PC-9 (cell line): Measurements from ENCODE around the gene PITX3.

Experiments
- EZH2 ChIP-seq: fragments of 200-600 bp; sonication (generic); IDR thresholded peaks from 2 replicates; pipeline ENCODE4 v1.8.0; 2017; ENCODE audit warnings: antibody characterized with exemption, low read depth
- TF ChIP-seq, protein P1 (sequence below): fragments of 200-600 bp; sonication (generic); conservative IDR thresholded peaks from 2 replicates; pipeline ENCODE4 v1.6.1; 2017; ENCODE audit warnings: mixed run types, antibody characterized with exemption, mild to moderate bottlenecking, moderate library complexity

GRCh38 chr10:102285133-102285532, 43.8 kb upstream of the PITX3 start:
- TF ChIP-seq, protein P1, sequence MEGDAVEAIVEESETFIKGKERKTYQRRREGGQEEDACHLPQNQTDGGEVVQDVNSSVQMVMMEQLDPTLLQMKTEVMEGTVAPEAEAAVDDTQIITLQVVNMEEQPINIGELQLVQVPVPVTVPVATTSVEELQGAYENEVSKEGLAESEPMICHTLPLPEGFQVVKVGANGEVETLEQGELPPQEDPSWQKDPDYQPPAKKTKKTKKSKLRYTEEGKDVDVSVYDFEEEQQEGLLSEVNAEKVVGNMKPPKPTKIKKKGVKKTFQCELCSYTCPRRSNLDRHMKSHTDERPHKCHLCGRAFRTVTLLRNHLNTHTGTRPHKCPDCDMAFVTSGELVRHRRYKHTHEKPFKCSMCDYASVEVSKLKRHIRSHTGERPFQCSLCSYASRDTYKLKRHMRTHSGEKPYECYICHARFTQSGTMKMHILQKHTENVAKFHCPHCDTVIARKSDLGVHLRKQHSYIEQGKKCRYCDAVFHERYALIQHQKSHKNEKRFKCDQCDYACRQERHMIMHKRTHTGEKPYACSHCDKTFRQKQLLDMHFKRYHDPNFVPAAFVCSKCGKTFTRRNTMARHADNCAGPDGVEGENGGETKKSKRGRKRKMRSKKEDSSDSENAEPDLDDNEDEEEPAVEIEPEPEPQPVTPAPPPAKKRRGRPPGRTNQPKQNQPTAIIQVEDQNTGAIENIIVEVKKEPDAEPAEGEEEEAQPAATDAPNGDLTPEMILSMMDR = no peak
- no peak for TF ChIP-seq EZH2
